HFFc6 (cell line): ENCODE data around the gene KLHL6. TPM values are rescaled to one million over a fixed set of nuclear protein-coding genes. Genes with fewer than 3 reads are reported as not detected.

ENCODE experiments used
- DNase-seq: peaks from one replicate; pipeline ENCODE4 v3.0.0-alpha.2; 2018
- H3K27ac Mint-ChIP-seq: 2 replicates; pipeline ENCODE4 v1.8.0; 2020; ENCODE audit warnings: mild to moderate bottlenecking, mixed read lengths
- H3K27me3 Mint-ChIP-seq: 2 replicates; pipeline ENCODE4 v1.8.0; 2021; ENCODE audit warnings: mild to moderate bottlenecking, moderate library complexity, mixed read lengths; ENCODE audit not compliant: insufficient read depth
- H3K36me3 Mint-ChIP-seq: 2 replicates; pipeline ENCODE4 v1.8.0; 2021; ENCODE audit warnings: low read depth, mixed read lengths
- H3K4me1 Mint-ChIP-seq: 2 replicates; pipeline ENCODE4 v1.8.0; 2020; ENCODE audit warnings: low read depth, mixed read lengths
- H3K4me3 Mint-ChIP-seq: 2 replicates; pipeline ENCODE4 v1.8.0; 2020; ENCODE audit warnings: mild to moderate bottlenecking, moderate library complexity, mixed read lengths
- H3K9me3 Mint-ChIP-seq: 2 replicates; pipeline ENCODE4 v1.8.0; 2020; ENCODE audit warnings: mild to moderate bottlenecking, mixed read lengths
- total RNA-seq, 6 experiments: library from RNA; stranded (reverse); fragmentation: NEBNext Ultra II Directional; extraction: Animal tissue kit (Norgen Biotek cat#: 25700); gene quantifications; 2 replicates in 1 of 6; 3 replicates in 5 of 6; pipeline ENCODE4 v1.2.3, GENCODE V29; 2021
- TF ChIP-seq, protein P1 (sequence below): fragments of 200-600 bp; sonication (generic); IDR thresholded peaks from 2 replicates; pipeline ENCODE4 v1.5.0; 2021; ENCODE audit warnings: antibody characterized with exemption, mild to moderate bottlenecking

KLHL6 gene
- total RNA-seq, 6 experiments from 2014 or later: not detected

DNA sequence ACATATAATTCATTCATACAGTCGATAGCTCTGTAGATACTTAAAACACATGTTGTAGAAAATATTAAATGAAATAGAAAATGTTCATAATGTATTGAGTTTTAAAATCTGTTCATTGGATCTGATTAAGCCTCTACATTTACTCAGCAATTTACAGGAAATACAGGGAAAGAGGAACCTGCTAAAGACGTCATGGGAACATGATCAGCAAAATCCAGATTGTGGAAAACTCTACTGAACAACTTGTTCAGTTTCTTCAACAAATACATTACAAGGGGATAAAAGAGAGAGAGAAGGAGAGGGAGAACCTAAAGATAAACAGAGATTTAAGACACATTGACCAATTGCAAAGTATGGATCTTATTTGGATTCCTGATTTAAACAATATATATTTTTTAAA is 46.7 kb downstream of the KLHL6 start:
- H3K9me3 Mint-ChIP-seq: no peaks in the 10 kb centered on the region; the same call in 1 of the 2 replicates
- no peak overlapping the region for H3K4me3 Mint-ChIP-seq
- no peak for DNase-seq
- TF ChIP-seq, protein P1, sequence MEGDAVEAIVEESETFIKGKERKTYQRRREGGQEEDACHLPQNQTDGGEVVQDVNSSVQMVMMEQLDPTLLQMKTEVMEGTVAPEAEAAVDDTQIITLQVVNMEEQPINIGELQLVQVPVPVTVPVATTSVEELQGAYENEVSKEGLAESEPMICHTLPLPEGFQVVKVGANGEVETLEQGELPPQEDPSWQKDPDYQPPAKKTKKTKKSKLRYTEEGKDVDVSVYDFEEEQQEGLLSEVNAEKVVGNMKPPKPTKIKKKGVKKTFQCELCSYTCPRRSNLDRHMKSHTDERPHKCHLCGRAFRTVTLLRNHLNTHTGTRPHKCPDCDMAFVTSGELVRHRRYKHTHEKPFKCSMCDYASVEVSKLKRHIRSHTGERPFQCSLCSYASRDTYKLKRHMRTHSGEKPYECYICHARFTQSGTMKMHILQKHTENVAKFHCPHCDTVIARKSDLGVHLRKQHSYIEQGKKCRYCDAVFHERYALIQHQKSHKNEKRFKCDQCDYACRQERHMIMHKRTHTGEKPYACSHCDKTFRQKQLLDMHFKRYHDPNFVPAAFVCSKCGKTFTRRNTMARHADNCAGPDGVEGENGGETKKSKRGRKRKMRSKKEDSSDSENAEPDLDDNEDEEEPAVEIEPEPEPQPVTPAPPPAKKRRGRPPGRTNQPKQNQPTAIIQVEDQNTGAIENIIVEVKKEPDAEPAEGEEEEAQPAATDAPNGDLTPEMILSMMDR: no peak
- no peaks in the 10 kb centered on the region for H3K4me1 Mint-ChIP-seq
- H3K36me3 Mint-ChIP-seq: no peaks in the 10 kb centered on the region
- no peak overlapping the region for H3K27ac Mint-ChIP-seq
- peaks cover 22% of the 10 kb centered on the region for H3K27me3 Mint-ChIP-seq

DNA sequence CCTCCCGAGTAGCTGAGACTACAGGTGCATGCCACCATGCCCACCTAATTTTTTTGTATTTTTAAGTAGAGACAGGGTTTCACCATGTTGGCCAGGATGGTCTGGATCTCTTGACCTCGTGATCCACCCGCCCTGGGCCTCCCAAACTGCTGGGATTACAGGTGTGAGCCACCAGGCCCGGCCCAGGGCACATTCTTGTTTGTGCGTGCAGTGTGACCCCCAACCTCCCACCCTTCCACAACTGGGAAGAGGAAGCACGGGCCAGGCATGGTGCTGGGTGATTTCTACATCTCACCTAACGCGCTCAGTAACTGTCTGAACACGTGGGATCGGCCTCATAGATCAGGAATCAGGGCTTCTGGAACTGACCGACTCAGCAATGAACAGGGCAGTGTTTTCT is 48.0 kb downstream of the KLHL6 start:
- no peaks in the 10 kb centered on the region for H3K4me1 Mint-ChIP-seq
- no peak overlapping the region for H3K27ac Mint-ChIP-seq
- peaks cover 19% of the 10 kb centered on the region for H3K27me3 Mint-ChIP-seq
- TF ChIP-seq, protein P1: no peak
- H3K4me3 Mint-ChIP-seq: no peak overlapping the region
- H3K9me3 Mint-ChIP-seq: no peaks in the 10 kb centered on the region; the same call in 1 of the 2 replicates
- no peak for DNase-seq
- H3K36me3 Mint-ChIP-seq: no peaks in the 10 kb centered on the region

DNA sequence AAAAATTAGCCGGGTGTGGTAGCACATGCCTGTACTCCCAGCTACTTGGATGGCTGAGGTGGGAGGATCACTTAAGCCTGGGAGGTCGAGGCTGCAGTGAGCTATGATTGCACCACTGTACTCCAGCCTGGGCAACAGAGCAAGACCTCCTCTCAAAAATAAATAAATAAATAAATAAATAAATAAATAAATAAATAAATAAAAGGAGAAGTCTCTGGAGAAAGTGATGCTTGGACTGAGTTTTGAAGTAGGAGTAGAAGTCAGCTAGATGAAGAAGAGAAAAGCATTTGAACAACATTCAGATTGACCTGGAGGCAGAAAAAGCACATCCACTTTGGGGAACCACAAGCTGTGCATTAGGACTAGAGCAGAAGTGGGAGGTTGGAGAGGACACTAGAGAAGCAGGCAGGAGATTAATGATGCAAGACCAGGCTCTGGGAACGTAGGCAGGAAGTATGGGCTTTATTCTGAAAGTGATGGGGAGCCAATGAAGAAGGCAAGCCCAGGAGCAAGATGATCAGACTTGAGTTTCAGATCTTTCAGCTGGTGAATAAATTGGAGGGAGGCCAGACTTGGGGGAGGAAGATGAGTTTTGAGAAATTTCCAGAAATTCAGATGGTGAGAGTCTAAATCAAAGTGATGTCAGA is 48.7 kb downstream of the KLHL6 start:
- Mint-ChIP-seq H3K36me3 (no peaks in the 10 kb centered on the region), H3K4me1 (no peaks in the 10 kb centered on the region), H3K27ac (no peak overlapping the region), H3K4me3 (no peak overlapping the region), H3K27me3 (peaks cover 19% of the 10 kb centered on the region), H3K9me3 (no peaks in the 10 kb centered on the region; the same call in 1 of the 2 replicates)
- no peak for DNase-seq
- TF ChIP-seq, protein P1: no peak

DNA sequence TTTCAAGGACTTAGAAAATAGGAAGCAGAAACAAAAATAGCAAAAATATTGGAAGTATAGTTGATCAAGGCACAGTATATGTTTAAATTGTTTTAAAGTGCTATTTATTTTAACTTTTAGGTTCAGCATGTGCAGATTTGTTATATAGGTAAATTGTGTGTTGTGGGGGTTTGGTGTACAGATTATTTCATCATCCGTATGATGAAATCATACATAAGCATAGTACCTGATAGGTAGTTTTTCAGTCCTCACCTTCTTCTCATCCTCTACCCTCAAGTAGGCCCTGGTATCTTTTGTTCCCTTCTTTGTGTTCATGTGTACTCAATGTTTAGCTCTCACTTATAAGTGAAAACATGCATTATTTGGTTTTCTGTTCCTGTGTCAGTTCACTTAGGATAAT is 50.9 kb downstream of the KLHL6 start:
- DNase-seq: no peak
- H3K4me3 Mint-ChIP-seq: no peak overlapping the region
- H3K27ac Mint-ChIP-seq: no peak overlapping the region
- H3K36me3 Mint-ChIP-seq: no peaks in the 10 kb centered on the region
- H3K9me3 Mint-ChIP-seq: no peaks in the 10 kb centered on the region; the same call in 1 of the 2 replicates
- TF ChIP-seq, protein P1: no peak
- H3K27me3 Mint-ChIP-seq: peaks cover 15% of the 10 kb centered on the region
- H3K4me1 Mint-ChIP-seq: no peaks in the 10 kb centered on the region

DNA sequence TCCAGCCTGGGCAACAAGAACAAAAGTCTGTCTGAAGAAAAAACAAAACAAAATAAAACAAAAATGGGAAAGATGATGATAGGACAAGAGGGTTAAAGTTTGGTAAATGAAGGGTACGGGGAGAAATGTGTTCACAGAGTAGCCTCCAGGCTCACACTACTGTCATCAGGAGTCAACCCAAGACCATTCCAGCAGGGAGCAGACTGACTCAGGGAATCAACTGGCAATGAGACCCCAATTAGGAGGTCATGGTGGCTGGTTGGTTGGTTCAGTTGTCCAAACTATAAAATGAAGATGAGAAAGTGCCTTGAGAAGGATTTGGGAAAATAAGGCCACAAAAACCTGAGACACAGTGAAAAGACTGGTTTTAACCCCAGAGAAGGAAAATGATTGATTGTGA is 51.8 kb downstream of the KLHL6 start:
- Mint-ChIP-seq H3K27me3 (peaks cover 16% of the 10 kb centered on the region), H3K27ac (no peak overlapping the region), H3K9me3 (no peaks in the 10 kb centered on the region; the same call in 1 of the 2 replicates), H3K4me1 (no peaks in the 10 kb centered on the region), H3K36me3 (no peaks in the 10 kb centered on the region), H3K4me3 (no peak overlapping the region)
- DNase-seq: no peak
- TF ChIP-seq, protein P1: no peak
